T follicular helper cell (primary cell): Measurements from ENCODE around the gene LRRC3C.
A peak's percentile ranks its signal among the peaks of the same experiment; 100 is the strongest.

Source experiments
- DNase-seq: peaks from one replicate; pipeline ENCODE4 v3.0.0-alpha.2; 2020; ENCODE audit warnings: low read depth

Gene LRRC3C

GRCh38 chr17:39923836-39924690, 3.5 kb upstream of the LRRC3C start:
- no peak for DNase-seq

- no peak for DNase-seq
These were observed 2.9 kb upstream of the LRRC3C start for GRCh38 chr17:39924691-39925055.

- DNase-seq: no peak
These were observed 2.0 kb upstream of the LRRC3C start for GRCh38 chr17:39925282-39926134.

GRCh38 chr17:39926135-39926587, 1.4 kb upstream of the LRRC3C start:
- DNase-seq: no peak

- DNase-seq: peak; percentile 50
These were observed 888 bp upstream of the LRRC3C start for GRCh38 chr17:39926588-39927100.

GRCh38 chr17:39927929-39928857, 661 bp downstream of the LRRC3C start:
- DNase-seq: no peak

- DNase-seq: no peak
These were observed 1.5 kb downstream of the LRRC3C start for GRCh38 chr17:39928858-39929645.

- no peak for DNase-seq
These were observed 2.3 kb downstream of the LRRC3C start for GRCh38 chr17:39929646-39930407.

GRCh38 chr17:39933912-39934311, 6.4 kb downstream of the LRRC3C start:
- DNase-seq: no peak

GRCh38 chr17:39934324-39934723, 6.8 kb downstream of the LRRC3C start:
- no peak for DNase-seq

GRCh38 chr17:39935909-39936308, 8.4 kb downstream of the LRRC3C start:
- no peak for DNase-seq

- no peak for DNase-seq
These were observed 9.9 kb downstream of the LRRC3C start for GRCh38 chr17:39937447-39937846.

GRCh38 chr17:39938140-39938869, 10.8 kb downstream of the LRRC3C start:
- no peak for DNase-seq

GRCh38 chr17:39939106-39939505, 11.6 kb downstream of the LRRC3C start:
- DNase-seq: no peak

GRCh38 chr17:39939588-39940419, 12.3 kb downstream of the LRRC3C start:
- DNase-seq: no peak

- no peak for DNase-seq
These were observed 16.3 kb downstream of the LRRC3C start for GRCh38 chr17:39943702-39944392.

- DNase-seq: no peak
These were observed 16.8 kb downstream of the LRRC3C start for GRCh38 chr17:39944393-39944711.
